Measurements from ENCODE around the gene SP4.

DNA sequence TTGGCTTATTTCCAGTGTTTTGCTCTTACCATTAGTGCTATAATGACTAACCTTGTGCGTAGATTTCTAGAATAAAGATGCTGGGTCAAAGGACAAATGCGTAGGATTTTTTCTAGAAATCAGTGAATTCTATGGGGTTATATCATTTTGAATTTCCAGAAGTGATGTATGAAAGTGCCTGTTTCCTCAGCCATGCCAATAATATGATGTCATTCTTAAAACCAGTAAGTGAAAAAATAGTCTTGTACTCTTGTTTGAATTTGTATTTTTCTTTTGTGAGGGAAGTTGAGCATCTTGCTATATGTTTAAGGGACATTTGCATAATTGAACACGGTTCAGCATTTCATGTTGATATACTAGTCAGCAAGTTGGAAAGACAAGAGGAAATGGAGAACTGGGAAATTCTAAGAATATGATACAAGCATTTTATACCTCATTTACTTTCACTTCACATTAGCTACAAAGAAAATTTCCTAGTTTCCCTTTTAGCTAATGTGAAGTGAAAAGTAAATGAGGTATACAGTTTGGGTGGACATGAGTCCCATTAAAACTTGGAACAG lies 111.1 kb downstream of the SP4 start:
- TF ChIP-seq, protein P1, sequence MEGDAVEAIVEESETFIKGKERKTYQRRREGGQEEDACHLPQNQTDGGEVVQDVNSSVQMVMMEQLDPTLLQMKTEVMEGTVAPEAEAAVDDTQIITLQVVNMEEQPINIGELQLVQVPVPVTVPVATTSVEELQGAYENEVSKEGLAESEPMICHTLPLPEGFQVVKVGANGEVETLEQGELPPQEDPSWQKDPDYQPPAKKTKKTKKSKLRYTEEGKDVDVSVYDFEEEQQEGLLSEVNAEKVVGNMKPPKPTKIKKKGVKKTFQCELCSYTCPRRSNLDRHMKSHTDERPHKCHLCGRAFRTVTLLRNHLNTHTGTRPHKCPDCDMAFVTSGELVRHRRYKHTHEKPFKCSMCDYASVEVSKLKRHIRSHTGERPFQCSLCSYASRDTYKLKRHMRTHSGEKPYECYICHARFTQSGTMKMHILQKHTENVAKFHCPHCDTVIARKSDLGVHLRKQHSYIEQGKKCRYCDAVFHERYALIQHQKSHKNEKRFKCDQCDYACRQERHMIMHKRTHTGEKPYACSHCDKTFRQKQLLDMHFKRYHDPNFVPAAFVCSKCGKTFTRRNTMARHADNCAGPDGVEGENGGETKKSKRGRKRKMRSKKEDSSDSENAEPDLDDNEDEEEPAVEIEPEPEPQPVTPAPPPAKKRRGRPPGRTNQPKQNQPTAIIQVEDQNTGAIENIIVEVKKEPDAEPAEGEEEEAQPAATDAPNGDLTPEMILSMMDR (IDR thresholded peaks at IDR 0.05) = no peak
- TF ChIP-seq ZFX (IDR thresholded peaks at IDR 0.05; ENCODE audit: borderline replicate concordance) = no peak

All from 22Rv1 (cell line).